Measurements from ENCODE around the gene ABCC8.

DNA sequence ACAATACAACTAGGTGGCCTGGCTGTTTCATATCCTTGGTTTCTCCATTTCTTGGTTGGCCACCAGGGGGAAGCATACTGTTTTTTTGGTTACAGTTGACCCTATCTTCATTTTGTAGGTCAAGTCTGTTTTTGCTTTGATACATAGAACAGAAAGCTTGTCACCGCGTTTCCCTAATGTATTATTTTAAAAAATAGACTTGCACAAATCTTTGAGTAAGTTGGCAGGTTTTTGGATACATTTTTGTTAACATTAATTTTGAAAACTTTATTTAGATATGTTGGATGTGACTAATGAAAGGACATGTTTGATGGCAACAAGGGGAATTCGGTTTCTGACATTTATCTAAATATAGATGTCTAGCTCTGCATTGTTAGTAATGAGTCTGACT lies 122.0 kb downstream of the ABCC8 start:
- TF ChIP-seq, protein P1, sequence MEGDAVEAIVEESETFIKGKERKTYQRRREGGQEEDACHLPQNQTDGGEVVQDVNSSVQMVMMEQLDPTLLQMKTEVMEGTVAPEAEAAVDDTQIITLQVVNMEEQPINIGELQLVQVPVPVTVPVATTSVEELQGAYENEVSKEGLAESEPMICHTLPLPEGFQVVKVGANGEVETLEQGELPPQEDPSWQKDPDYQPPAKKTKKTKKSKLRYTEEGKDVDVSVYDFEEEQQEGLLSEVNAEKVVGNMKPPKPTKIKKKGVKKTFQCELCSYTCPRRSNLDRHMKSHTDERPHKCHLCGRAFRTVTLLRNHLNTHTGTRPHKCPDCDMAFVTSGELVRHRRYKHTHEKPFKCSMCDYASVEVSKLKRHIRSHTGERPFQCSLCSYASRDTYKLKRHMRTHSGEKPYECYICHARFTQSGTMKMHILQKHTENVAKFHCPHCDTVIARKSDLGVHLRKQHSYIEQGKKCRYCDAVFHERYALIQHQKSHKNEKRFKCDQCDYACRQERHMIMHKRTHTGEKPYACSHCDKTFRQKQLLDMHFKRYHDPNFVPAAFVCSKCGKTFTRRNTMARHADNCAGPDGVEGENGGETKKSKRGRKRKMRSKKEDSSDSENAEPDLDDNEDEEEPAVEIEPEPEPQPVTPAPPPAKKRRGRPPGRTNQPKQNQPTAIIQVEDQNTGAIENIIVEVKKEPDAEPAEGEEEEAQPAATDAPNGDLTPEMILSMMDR (conservative IDR thresholded peaks at IDR 0.05 in 1 of 2, IDR thresholded peaks at IDR 0.05 in 1 of 2; ENCODE audit: extremely low read depth in 1 of 2, insufficient read depth in 1 of 2, low read depth in 1 of 2, low read length in 2 of 2): peak; percentile 65 to 69
- no peak for TF ChIP-seq EZH2 (IDR thresholded peaks at IDR 0.05; ENCODE audit: borderline replicate concordance, low read length)

All from mammary epithelial cell (primary cell).